Panc1 (cell line): ENCODE results near the gene CRB3. TPM values are rescaled to one million over a fixed set of nuclear protein-coding genes. Genes with fewer than 3 reads are reported as not detected.

ENCODE experiments used
- ATAC-seq: fragments of 200-7000 bp; cut with Tn5 transposase; 2 replicates; pipeline ENCODE4 v1.9.1; 2020; ENCODE audit warnings: mild to moderate bottlenecking, moderate library complexity
- BruUV-seq: library from RNA; stranded (reverse); fragments of 400-500 nt; replicated peaks from 2 replicates; lab custom pipeline; 2021; lab: Mats Ljungman, UMichigan
- CTCF ChIA-PET: fragments of 300-600 bp; sonication (Branson Sonifier 250); formaldehyde crosslinking; loops from one replicate; lab custom pipeline; 2022; ENCODE audit warnings: antibody characterized with exemption; lab: Charles Lee
- POLR2A ChIA-PET: fragments of 300-600 bp; sonication (Branson Sonifier 250); formaldehyde crosslinking; loops from one replicate; lab custom pipeline; 2022; ENCODE audit warnings: antibody characterized with exemption; lab: Charles Lee
- DNase-seq: peaks from one replicate; pipeline ENCODE4 v3.0.0-alpha.2; 2010; ENCODE audit warnings: low read depth, low spot score
- H3K27ac ChIP-seq: 2 replicates; pipeline ENCODE4 v1.5.1; 2011; ENCODE audit warnings: mild to moderate bottlenecking, low read length, inconsistent platforms
- H3K27me3 ChIP-seq: fragments of 200-500 bp; sonication (Bioruptor generic); 2 replicates; pipeline ENCODE4 v1.6.0; 2014; ENCODE audit warnings: low read length, inconsistent platforms; ENCODE audit not compliant: control insufficient read depth, insufficient read depth
- H3K36me3 ChIP-seq: fragments of 200-500 bp; sonication (Bioruptor generic); 2 replicates; pipeline ENCODE4 v1.5.1; 2014; ENCODE audit warnings: inconsistent platforms, mild to moderate bottlenecking, low read length, moderate library complexity; ENCODE audit not compliant: control insufficient read depth, insufficient read depth
- H3K4me1 ChIP-seq: 2 replicates; pipeline ENCODE4 v1.5.1; 2011; ENCODE audit warnings: inconsistent platforms, mild to moderate bottlenecking, low read length, moderate library complexity; ENCODE audit not compliant: control insufficient read depth, insufficient read depth
- H3K4me3 ChIP-seq, 2 experiments: 2 replicates each; pipeline ENCODE4 v1.5.1; 2011 to 2012; ENCODE audit warnings: low read depth in 2 of 2, low read length in 2 of 2, mild to moderate bottlenecking in 2 of 2, inconsistent platforms in 1 of 2, moderate library complexity in 1 of 2
- H3K9me3 ChIP-seq: fragments of 200-500 bp; sonication (Bioruptor generic); 2 replicates; pipeline ENCODE4 v1.5.1; 2014; ENCODE audit warnings: low read depth, mild to moderate bottlenecking, inconsistent platforms, low read length, moderate library complexity; ENCODE audit not compliant: control insufficient read depth, insufficient read depth
- CTCF ChIP-seq: fragments of 450-650 bp; IDR thresholded peaks from 2 replicates; pipeline ENCODE4 v1.5.1; 2017; ENCODE audit warnings: mild to moderate bottlenecking
- POLR2AphosphoS5 ChIP-seq: IDR thresholded peaks from 2 replicates; pipeline ENCODE4 v1.6.1; 2012; ENCODE audit warnings: mild to moderate bottlenecking, low read depth, low read length, moderate library complexity
- SIN3A ChIP-seq: IDR thresholded peaks from 2 replicates; pipeline ENCODE4 v1.6.1; 2012; ENCODE audit warnings: low read depth, mild to moderate bottlenecking, low read length, moderate library complexity, borderline replicate concordance; ENCODE audit not compliant: insufficient read depth
- TCF7L2 ChIP-seq: IDR thresholded peaks from 2 replicates; pipeline ENCODE4 v1.6.1; 2011; ENCODE audit warnings: mild to moderate bottlenecking, low read depth, low read length, inconsistent platforms
- in situ Hi-C: cut with HindIII; loops from 2 replicates; pipeline ENCODE4 v1.10.0; 2016; ENCODE audit warnings: low sequenced_read_pairs, low pct_unique_long_range_greater_than_20kb
- intact Hi-C: fragments of 100-400 bp; cut with micrococcal nuclease; formaldehyde crosslinking; loops from one replicate; pipeline ENCODE4 v1.10.0; 2022; ENCODE audit not compliant: unreplicated experiment
- total RNA-seq: library from RNA; stranded (reverse); gene quantifications from one replicate; pipeline ENCODE4 v1.2.1, GENCODE V29; 2021; ENCODE audit not compliant: unreplicated experiment
- TF ChIP-seq, protein P1 (sequence below), 2 experiments: IDR thresholded peaks; 2 replicates each; pipeline ENCODE4 v1.6.1; 2011 to 2012; ENCODE audit warnings: low read depth in 2 of 2, control low read depth in 1 of 2, low read length in 1 of 2, mild to moderate bottlenecking in 1 of 2, moderate library complexity in 1 of 2; ENCODE audit not compliant: insufficient read depth in 1 of 2

Gene CRB3
- total RNA-seq, 1 experiment from 2014 or later = 0.21 TPM

GRCh38 chr19:6457958-6458694 is 5.9 kb upstream of the CRB3 start:
- TF ChIP-seq SIN3A = no peak
- TF ChIP-seq POLR2AphosphoS5 = no peak
- no peak for TF ChIP-seq TCF7L2
- TF ChIP-seq, protein P1, sequence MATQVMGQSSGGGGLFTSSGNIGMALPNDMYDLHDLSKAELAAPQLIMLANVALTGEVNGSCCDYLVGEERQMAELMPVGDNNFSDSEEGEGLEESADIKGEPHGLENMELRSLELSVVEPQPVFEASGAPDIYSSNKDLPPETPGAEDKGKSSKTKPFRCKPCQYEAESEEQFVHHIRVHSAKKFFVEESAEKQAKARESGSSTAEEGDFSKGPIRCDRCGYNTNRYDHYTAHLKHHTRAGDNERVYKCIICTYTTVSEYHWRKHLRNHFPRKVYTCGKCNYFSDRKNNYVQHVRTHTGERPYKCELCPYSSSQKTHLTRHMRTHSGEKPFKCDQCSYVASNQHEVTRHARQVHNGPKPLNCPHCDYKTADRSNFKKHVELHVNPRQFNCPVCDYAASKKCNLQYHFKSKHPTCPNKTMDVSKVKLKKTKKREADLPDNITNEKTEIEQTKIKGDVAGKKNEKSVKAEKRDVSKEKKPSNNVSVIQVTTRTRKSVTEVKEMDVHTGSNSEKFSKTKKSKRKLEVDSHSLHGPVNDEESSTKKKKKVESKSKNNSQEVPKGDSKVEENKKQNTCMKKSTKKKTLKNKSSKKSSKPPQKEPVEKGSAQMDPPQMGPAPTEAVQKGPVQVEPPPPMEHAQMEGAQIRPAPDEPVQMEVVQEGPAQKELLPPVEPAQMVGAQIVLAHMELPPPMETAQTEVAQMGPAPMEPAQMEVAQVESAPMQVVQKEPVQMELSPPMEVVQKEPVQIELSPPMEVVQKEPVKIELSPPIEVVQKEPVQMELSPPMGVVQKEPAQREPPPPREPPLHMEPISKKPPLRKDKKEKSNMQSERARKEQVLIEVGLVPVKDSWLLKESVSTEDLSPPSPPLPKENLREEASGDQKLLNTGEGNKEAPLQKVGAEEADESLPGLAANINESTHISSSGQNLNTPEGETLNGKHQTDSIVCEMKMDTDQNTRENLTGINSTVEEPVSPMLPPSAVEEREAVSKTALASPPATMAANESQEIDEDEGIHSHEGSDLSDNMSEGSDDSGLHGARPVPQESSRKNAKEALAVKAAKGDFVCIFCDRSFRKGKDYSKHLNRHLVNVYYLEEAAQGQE (IDR thresholded peaks at IDR 0.05; ENCODE audit: insufficient read depth in 1 of 2, low read depth in 2 of 2, low read length in 1 of 2) = no peak
- TF ChIP-seq CTCF = no peak
- CTCF ChIA-PET = interaction anchor here (0.6 kb wide), 1 partner anchor 307 kb away, joined by 4 read pairs; no protein-coding TSS in a partner anchor
- POLR2A ChIA-PET = no interaction called here

GRCh38 chr19:6458695-6459261 is 5.3 kb upstream of the CRB3 start:
- intact Hi-C loops = no loop called here
- peaks cover 2% of the 10 kb centered on the region; the same call in 1 of the 2 replicates for H3K4me1 ChIP-seq
- H3K27ac ChIP-seq = no peak overlapping the region
- in situ Hi-C loops = no loop called here
- no peak for TF ChIP-seq SIN3A
- no peak for TF ChIP-seq POLR2AphosphoS5
- TF ChIP-seq, protein P1 (IDR thresholded peaks at IDR 0.05; ENCODE audit: insufficient read depth in 1 of 2, low read depth in 2 of 2, low read length in 1 of 2) = no peak
- no peak for TF ChIP-seq TCF7L2
- TF ChIP-seq CTCF = no peak
- ATAC-seq (no peak), DNase-seq (no peak)
- no peaks in the 10 kb centered on the region for H3K9me3 ChIP-seq
- ChIA-PET CTCF (no interaction called here), POLR2A (no interaction called here)
- BruUV-seq = no TSS peak
- peaks cover 4% of the 10 kb centered on the region; the same call in 1 of the 2 replicates for H3K36me3 ChIP-seq
- H3K4me3 ChIP-seq = peak overlapping the region; percentile 63 to 81
- H3K27me3 ChIP-seq = no peaks in the 10 kb centered on the region

More at GRCh38 chr19:6457958-6458694, 5.9 kb upstream of the CRB3 start:
- H3K4me3 ChIP-seq = no peak overlapping the region
- H3K36me3 ChIP-seq = peaks cover 4% of the 10 kb centered on the region; the same call in 1 of the 2 replicates
- intact Hi-C loops (no loop called here), in situ Hi-C loops (no loop called here)
- H3K4me1 ChIP-seq = no peaks in the 10 kb centered on the region
- ATAC-seq = no peak
- no peak overlapping the region for H3K27ac ChIP-seq
- H3K27me3 ChIP-seq = no peaks in the 10 kb centered on the region
- H3K9me3 ChIP-seq = no peaks in the 10 kb centered on the region
- no peak for DNase-seq
- no TSS peak for BruUV-seq
